IMR-90 (cell line): ENCODE results near the gene KIAA0825. TPM values are rescaled to one million over a fixed set of nuclear protein-coding genes. Genes with fewer than 3 reads are reported as not detected.
A peak's percentile ranks its signal among the peaks of the same experiment; 100 is the strongest.

Experiments used
- ATAC-seq: fragments of 200-7000 bp; cut with Tn5 transposase; 2 replicates; pipeline ENCODE4 v1.9.1; 2020; ENCODE audit warnings: low read depth, mild to moderate bottlenecking, moderate library complexity
- BruUV-seq: library from RNA; stranded (reverse); fragments of 400-500 nt; replicated peaks from 2 replicates; lab custom pipeline; 2021; lab: Mats Ljungman, UMichigan
- CTCF ChIA-PET: fragments of 300-600 bp; formaldehyde crosslinking; extraction: SDS; loops from one replicate; lab custom pipeline; 2021; ENCODE audit warnings: antibody characterized with exemption; lab: Yijun Ruan, JAX
- POLR2A ChIA-PET: fragments of 300-600 bp; sonication (Branson Sonifier 250); formaldehyde crosslinking; loops from one replicate; lab custom pipeline; 2022; ENCODE audit warnings: antibody characterized with exemption; ENCODE audit not compliant: unreplicated experiment; lab: Charles Lee
- DNase-seq: peaks from one replicate; pipeline ENCODE4 v3.0.0; 2013
- H2AFZ ChIP-seq: replicated peaks from 2 replicates; pipeline ENCODE3; 2013; ENCODE audit warnings: low read length, mild to moderate bottlenecking; ENCODE audit not compliant: poor library complexity
- H2AK5ac ChIP-seq: 2 replicates; pipeline ENCODE4 v1.6.1; 2013; ENCODE audit warnings: low read depth, low read length, inconsistent platforms
- H2AK9ac ChIP-seq: replicated peaks from 2 replicates; pipeline ENCODE3; 2013; ENCODE audit warnings: mild to moderate bottlenecking, low read depth, low read length, moderate library complexity; ENCODE audit not compliant: poor library complexity
- H2BK120ac ChIP-seq: 2 replicates; pipeline ENCODE4 v1.6.1; 2013; ENCODE audit warnings: low read depth, low read length, inconsistent platforms
- H2BK15ac ChIP-seq: 3 replicates; pipeline ENCODE4 v1.6.1; 2013; ENCODE audit warnings: low read depth, low read length, inconsistent platforms
- H2BK20ac ChIP-seq: 2 replicates; pipeline ENCODE4 v1.6.1; 2013; ENCODE audit warnings: low read depth, mild to moderate bottlenecking, inconsistent platforms, low read length, moderate library complexity
- H2BK5ac ChIP-seq: 2 replicates; pipeline ENCODE4 v1.6.1; 2013; ENCODE audit warnings: mild to moderate bottlenecking, low read depth, low read length, inconsistent platforms; ENCODE audit not compliant: poor library complexity, severe bottlenecking
- H3K14ac ChIP-seq: replicated peaks from 2 replicates; pipeline ENCODE4 v1.6.1; 2013; ENCODE audit warnings: low read depth, low read length, inconsistent platforms
- H3K18ac ChIP-seq: 2 replicates; pipeline ENCODE4 v1.6.1; 2013; ENCODE audit warnings: low read depth, low read length, control low read depth
- H3K23ac ChIP-seq: 2 replicates; pipeline ENCODE4 v1.6.1; 2013; ENCODE audit warnings: low read depth, low read length, inconsistent platforms
- H3K27ac ChIP-seq: 2 replicates; pipeline ENCODE4 v1.5.1; 2013; ENCODE audit warnings: mild to moderate bottlenecking, control low read depth, low read length; ENCODE audit not compliant: insufficient read depth
- H3K27me3 ChIP-seq: 2 replicates; pipeline ENCODE4 v1.6.1; 2013; ENCODE audit warnings: low read length; ENCODE audit not compliant: control insufficient read depth, insufficient read depth
- H3K36me3 ChIP-seq: 2 replicates; pipeline ENCODE4 v1.6.1; 2013; ENCODE audit warnings: low read length, mixed read lengths; ENCODE audit not compliant: control insufficient read depth, insufficient read depth
- H3K4ac ChIP-seq: 2 replicates; pipeline ENCODE4 v1.6.1; 2013; ENCODE audit warnings: low read depth, low read length, inconsistent platforms
- H3K4me1 ChIP-seq: 2 replicates; pipeline ENCODE4 v1.6.1; 2013; ENCODE audit warnings: low read length, mixed read lengths; ENCODE audit not compliant: control insufficient read depth, insufficient read depth
- H3K4me2 ChIP-seq: 2 replicates; pipeline ENCODE4 v1.6.1; 2013; ENCODE audit warnings: low read depth, mild to moderate bottlenecking, control low read depth, low read length, moderate library complexity
- H3K4me3 ChIP-seq: 2 replicates; pipeline ENCODE4 v1.5.1; 2013; ENCODE audit warnings: low read depth, mild to moderate bottlenecking, control low read depth, low read length, moderate library complexity; ENCODE audit not compliant: insufficient read depth
- H3K56ac ChIP-seq: 2 replicates; pipeline ENCODE4 v1.6.1; 2013; ENCODE audit warnings: low read length, inconsistent platforms; ENCODE audit not compliant: insufficient read depth; ENCODE audit errors: extremely low read depth
- H3K79me1 ChIP-seq, 2 experiments: 2 replicates each; pipeline ENCODE4 v1.6.1; 2013; ENCODE audit warnings: low read length in 2 of 2, inconsistent platforms in 1 of 2, low read depth in 1 of 2
- H3K9ac ChIP-seq: 2 replicates; pipeline ENCODE4 v1.6.1; 2013; ENCODE audit warnings: low read depth, low read length, control low read depth
- H3K9me1 ChIP-seq: 2 replicates; pipeline ENCODE4 v1.6.1; 2013; ENCODE audit warnings: low read length, inconsistent platforms; ENCODE audit not compliant: insufficient read depth
- H3K9me3 ChIP-seq: 2 replicates; pipeline ENCODE4 v1.6.1; 2013; ENCODE audit warnings: low read length; ENCODE audit not compliant: control insufficient read depth, insufficient read depth
- H4K20me1 ChIP-seq: 2 replicates; pipeline ENCODE4 v1.6.1; 2013; ENCODE audit warnings: low read length, inconsistent platforms; ENCODE audit not compliant: insufficient read depth
- H4K5ac ChIP-seq: 2 replicates; pipeline ENCODE4 v1.6.1; 2013; ENCODE audit warnings: mild to moderate bottlenecking, low read depth, low read length, control low read depth
- H4K8ac ChIP-seq, 2 experiments: 2 replicates each; pipeline ENCODE4 v1.6.1; 2013; ENCODE audit warnings: low read depth in 2 of 2, low read length in 2 of 2, control low read depth in 1 of 2, inconsistent platforms in 1 of 2
- H4K91ac ChIP-seq: 2 replicates; pipeline ENCODE4 v1.6.1; 2013; ENCODE audit warnings: low read depth, low read length, inconsistent platforms; ENCODE audit not compliant: insufficient read depth
- MXI1 ChIP-seq: IDR thresholded peaks from 2 replicates; pipeline ENCODE4 v1.6.1; 2012; ENCODE audit warnings: low read depth, mild to moderate bottlenecking, low read length, moderate library complexity, borderline replicate concordance
- NFE2L2 ChIP-seq: fragments of 150-350 bp; IDR thresholded peaks from 2 replicates; pipeline ENCODE4 v1.6.1; 2016; ENCODE audit warnings: low read depth, mild to moderate bottlenecking, low read length
- POLR2A ChIP-seq: IDR thresholded peaks from 2 replicates; pipeline ENCODE4 v1.6.1; 2012; ENCODE audit warnings: mild to moderate bottlenecking, low read depth, low read length
- RAD21 ChIP-seq: IDR thresholded peaks from 2 replicates; pipeline ENCODE4 v1.6.1; 2012; ENCODE audit warnings: low read length, improper control_type of control experiment
- USF2 ChIP-seq: fragments of 150-350 bp; IDR thresholded peaks from 2 replicates; pipeline ENCODE4 v1.6.1; 2017; ENCODE audit warnings: mild to moderate bottlenecking, antibody characterized with exemption, low read length, low read depth
- WGBS, 2 experiments: methylation state at CpG; one replicate each; pipeline versions ENCODE4 v1.1.5 to v1.1.7; 2013; ENCODE audit warnings: missing lambda C conversion rate in 2 of 2; ENCODE audit not compliant: insufficient read length in 1 of 2; ENCODE audit errors: extremely low coverage in 2 of 2; 5-methylcytosine and 5-hydroxymethylcytosine counted together
- dilution Hi-C: fragments of 300-500 bp; cut with HindIII; formaldehyde crosslinking; loops from one replicate; pipeline ENCODE4 v1.14.3; 2018; ENCODE audit warnings: low sequenced_read_pairs; ENCODE audit not compliant: unreplicated experiment
- in situ Hi-C: fragments of 300-500 bp; cut with MboI; formaldehyde crosslinking; loops from 3 replicates; pipeline ENCODE4 v1.14.3; 2019; ENCODE audit warnings: low sequenced_read_pairs, inconsistent platforms, mixed read lengths
- intact Hi-C: fragments of 100-400 bp; cut with micrococcal nuclease; formaldehyde crosslinking; loops from 2 replicates; pipeline ENCODE4 v1.10.0; 2022
- polyA plus RNA-seq, 3 experiments: library from polyadenylated mRNA; depleted of rRNA; stranded (reverse); fragments of >200 nt; gene quantifications; 2 replicates each; pipeline ENCODE4 v1.2.3, GENCODE V29; 2012; ENCODE audit warnings: low replicate concordance in 1 of 3
- total RNA-seq: library from RNA; depleted of rRNA; stranded (reverse); fragments of >200 nt; gene quantifications from 2 replicates; pipeline ENCODE4 v1.2.3, GENCODE V29; 2012
- TF ChIP-seq, protein P1 (sequence below): fragments of 150-350 bp; IDR thresholded peaks from 2 replicates; pipeline ENCODE4 v1.6.1; 2016; ENCODE audit warnings: low read depth, mild to moderate bottlenecking, low read length, moderate library complexity, borderline replicate concordance

The KIAA0825 gene
- total and polyA plus RNA-seq, 2 of the 4 experiments (the other 2 are of a cell fraction) = 0.46 to 1.8 TPM

DNA sequence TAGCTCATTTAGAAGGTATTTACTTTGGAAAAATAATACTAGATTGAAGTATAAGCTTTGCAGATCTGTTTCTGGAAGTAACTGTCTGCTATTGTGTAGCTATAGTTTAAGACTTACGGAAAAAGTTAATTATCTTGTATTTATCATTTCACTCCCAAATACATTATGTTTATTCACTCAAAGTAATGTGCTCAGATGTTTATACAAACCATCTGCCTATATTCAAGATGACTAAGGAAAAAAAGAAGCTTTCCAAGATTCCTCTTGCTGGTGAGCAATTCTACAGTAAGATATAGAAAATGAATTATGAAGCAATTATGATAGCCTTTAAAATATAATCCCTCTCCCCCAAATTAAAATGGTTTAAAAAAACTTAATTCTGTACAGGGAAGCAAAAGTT, 137.9 kb downstream of the KIAA0825 start:
- no peaks in the 10 kb centered on the region for H3K9me1 ChIP-seq
- dilution Hi-C loops (no loop called here), intact Hi-C loops (no loop called here), in situ Hi-C loops (no loop called here)
- H2BK120ac ChIP-seq = no peak overlapping the region
- no peaks in the 10 kb centered on the region for H3K9me3 ChIP-seq
- H2BK5ac ChIP-seq = no peak overlapping the region
- no peak overlapping the region for H2BK15ac ChIP-seq
- no peak for TF ChIP-seq USF2
- TF ChIP-seq POLR2A = no peak
- TF ChIP-seq, protein P1, sequence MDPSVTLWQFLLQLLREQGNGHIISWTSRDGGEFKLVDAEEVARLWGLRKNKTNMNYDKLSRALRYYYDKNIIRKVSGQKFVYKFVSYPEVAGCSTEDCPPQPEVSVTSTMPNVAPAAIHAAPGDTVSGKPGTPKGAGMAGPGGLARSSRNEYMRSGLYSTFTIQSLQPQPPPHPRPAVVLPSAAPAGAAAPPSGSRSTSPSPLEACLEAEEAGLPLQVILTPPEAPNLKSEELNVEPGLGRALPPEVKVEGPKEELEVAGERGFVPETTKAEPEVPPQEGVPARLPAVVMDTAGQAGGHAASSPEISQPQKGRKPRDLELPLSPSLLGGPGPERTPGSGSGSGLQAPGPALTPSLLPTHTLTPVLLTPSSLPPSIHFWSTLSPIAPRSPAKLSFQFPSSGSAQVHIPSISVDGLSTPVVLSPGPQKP = no peak
- no peak for TF ChIP-seq NFE2L2
- no peak for TF ChIP-seq MXI1
- no peak for TF ChIP-seq RAD21
- ATAC-seq = peak; percentile 75
- no peak overlapping the region for H3K9ac ChIP-seq
- H3K4me3 ChIP-seq = no peak overlapping the region
- no peak overlapping the region for H3K56ac ChIP-seq
- H4K20me1 ChIP-seq = no peaks in the 10 kb centered on the region
- no CpG with 5 or more reads among the region's 1 CpG for whole genome bisulfite sequencing, 2 experiments
- H3K27me3 ChIP-seq = no peaks in the 10 kb centered on the region
- no peak overlapping the region for H2AK5ac ChIP-seq
- no peak overlapping the region for H2BK20ac ChIP-seq
- H3K18ac ChIP-seq = no peak overlapping the region; the same call in 1 of the 2 replicates
- peak; percentile 24 for DNase-seq
- no peak overlapping the region for H4K5ac ChIP-seq
- no peak overlapping the region for H4K8ac ChIP-seq
- H2AK9ac ChIP-seq = no peak overlapping the region
- H2AFZ ChIP-seq = no peak overlapping the region
- ChIA-PET CTCF (no interaction called here), POLR2A (interaction anchor here (0.8 kb wide), 1 partner anchor 369 kb away, joined by 4 read pairs; no protein-coding TSS in a partner anchor)
- no TSS peak for BruUV-seq
- no peak overlapping the region for H3K27ac ChIP-seq
- H3K4me1 ChIP-seq = no peaks in the 10 kb centered on the region
- no peak overlapping the region for H3K4me2 ChIP-seq
- H3K36me3 ChIP-seq = no peaks in the 10 kb centered on the region
- H3K4ac ChIP-seq = no peak overlapping the region
- no peak overlapping the region for H3K23ac ChIP-seq
- no peaks in the 10 kb centered on the region for H3K79me1 ChIP-seq
- H3K14ac ChIP-seq = no peak overlapping the region
- H4K91ac ChIP-seq = no peak overlapping the region
